Stimulated activated CD8-positive, alpha-beta memory T cell treated with anti-CD3 and anti-CD28 coated beads, Interleukin-2, amount 100 ng/mL, for 1 hour (primary cell): Measurements from ENCODE around the gene ANTXR1.

Experiments
- DNase-seq, 2 donors: peaks; one replicate each; pipeline ENCODE4 v3.0.0-alpha.2; 2020; ENCODE audit warnings: low read depth in 2 of 2

ANTXR1 gene

GRCh38 chr2:69181806-69182427, 168.9 kb downstream of the ANTXR1 start:
- DNase-seq = no peak

DNA sequence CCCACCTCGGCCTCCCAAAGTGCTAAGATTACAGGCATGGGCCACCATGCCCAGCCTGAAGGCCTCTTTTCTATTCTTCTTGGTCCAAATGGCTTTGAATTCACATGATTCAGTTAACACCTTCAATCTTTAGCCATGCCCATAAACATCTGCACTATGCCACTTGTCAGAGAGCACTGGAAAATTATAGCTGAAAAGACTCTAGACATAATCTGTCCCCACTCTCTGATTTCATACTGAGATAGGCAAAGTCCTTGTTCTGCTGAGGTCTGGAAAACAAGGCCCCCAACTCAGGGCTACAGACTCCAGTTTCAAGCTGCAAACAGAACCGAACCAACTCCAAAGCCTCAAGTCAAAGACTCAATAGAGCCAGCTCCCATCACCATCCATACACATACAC, 170.7 kb downstream of the ANTXR1 start:
- DNase-seq = no peak

DNA sequence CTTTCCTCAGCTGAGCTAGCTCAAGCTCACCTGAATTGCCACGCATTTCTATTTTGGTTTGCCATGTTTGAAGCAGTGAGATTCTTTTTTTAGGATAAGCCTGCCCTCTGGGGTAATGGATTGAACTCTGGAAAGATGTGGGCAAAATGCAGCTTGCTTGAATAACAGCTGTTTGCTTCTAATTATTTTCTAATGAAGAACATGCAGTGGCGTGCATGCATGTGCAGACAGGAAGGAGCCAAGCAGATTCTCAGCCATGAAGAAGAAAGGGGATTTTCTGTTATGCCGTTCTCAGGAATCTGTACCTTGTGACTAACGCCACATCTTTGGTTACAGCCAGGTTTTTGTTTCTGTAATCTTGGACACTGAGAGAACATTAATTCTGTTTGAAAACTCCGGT, 171.2 kb downstream of the ANTXR1 start:
- DNase-seq = no peak

GRCh38 chr2:69185807-69186206, 172.8 kb downstream of the ANTXR1 start:
- DNase-seq = no peak

DNA sequence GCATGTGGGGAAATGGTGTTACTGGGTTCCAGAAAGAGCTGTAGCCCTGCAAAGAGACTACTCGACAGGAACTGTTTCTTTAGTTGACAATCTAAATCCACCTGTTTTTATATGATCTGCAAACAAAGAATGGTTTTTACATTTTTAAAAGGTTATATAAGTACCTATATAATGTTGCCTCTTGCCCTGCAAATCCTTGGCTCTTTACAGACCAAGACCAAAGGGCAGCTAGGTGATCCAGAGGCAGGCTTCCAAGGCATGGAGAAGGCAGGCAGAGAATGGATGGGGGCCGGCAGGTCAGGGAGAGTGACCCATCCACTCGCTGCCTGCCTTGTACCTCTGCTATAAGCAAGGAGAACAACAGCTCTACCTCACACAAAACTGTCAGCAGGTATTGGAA, 173.6 kb downstream of the ANTXR1 start:
- DNase-seq = no peak

DNA sequence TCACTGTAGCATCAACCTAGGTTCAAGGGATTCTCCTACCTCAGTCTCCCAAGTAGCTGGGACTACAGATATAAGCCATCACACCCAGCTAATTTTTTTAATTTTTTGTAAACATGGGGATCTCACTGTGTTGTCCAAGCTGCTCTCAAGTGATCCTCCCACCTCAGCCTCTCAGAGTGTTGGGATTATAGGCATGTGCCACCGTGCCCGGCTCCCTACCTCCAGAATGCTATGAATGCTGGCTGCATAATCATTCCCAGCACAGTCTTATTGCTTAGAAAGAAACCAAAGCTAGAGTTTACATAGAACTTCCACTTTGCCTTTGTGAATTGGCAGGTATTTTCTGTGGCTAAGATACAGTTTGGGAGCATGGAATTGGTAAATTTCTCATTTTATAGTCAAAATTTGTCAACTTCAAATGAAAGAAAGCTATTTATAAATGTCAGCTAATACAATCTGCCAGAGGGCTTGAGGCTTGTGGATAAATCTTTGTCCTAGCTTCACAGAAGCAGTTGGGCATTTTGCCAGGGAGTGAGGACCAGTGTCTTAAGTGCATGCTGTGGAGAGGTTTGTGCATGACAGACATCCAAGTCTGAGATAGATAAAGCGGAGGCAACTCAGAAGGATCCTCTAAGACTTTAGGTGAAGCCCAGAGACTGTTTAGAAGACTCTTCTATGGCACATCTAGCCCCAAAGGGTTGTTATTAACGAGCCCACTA, 175.4 kb downstream of the ANTXR1 start:
- DNase-seq = no peak

DNA sequence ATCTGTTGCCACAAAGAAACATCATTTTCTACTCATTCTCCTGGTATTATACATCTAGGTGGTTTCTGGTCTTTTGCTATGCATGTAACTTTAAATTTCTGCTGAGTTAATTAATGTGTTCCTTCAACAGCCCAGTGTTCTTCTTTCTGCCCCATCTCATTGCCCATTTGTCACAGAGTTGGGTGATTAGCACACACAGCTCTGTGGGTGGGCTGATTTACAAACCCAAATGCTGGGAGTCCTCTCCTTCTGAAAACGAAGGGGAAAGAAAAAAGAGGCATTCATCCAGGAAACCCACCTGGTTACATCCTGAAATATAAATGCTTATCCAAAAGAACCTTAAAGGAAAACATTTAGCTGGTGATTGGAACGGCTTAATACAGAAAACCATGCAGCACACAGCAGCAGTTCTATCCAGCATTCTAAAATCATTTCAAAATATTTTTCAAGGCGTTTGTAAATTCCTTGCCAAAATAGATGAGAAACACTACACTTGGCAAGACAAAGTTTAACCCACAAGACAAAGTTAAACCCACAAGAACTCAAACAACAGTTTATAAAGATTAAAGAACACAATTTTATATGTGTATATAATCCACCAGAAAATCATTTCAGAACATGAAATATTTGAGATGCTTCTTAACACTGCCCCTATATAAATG, 177.9 kb downstream of the ANTXR1 start:
- DNase-seq = no peak

DNA sequence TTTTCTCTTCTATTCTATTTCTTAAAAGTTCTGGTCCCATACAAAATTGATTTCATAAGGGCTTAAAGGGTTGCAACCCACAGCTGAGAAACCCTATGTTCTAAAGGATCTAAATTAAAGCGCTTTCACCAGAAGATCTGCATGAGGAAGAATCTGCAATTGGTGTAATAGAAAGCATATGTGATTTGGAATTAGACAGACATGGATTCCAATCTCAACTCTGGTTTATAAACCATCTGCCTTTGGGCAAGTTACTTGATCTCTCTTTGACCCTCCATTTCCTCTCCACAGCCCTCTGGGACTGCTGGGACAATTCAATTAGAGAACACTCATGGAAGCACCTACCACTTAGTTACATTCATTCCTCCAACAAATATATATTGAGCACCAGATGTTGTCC, 178.7 kb downstream of the ANTXR1 start:
- DNase-seq = no peak

DNA sequence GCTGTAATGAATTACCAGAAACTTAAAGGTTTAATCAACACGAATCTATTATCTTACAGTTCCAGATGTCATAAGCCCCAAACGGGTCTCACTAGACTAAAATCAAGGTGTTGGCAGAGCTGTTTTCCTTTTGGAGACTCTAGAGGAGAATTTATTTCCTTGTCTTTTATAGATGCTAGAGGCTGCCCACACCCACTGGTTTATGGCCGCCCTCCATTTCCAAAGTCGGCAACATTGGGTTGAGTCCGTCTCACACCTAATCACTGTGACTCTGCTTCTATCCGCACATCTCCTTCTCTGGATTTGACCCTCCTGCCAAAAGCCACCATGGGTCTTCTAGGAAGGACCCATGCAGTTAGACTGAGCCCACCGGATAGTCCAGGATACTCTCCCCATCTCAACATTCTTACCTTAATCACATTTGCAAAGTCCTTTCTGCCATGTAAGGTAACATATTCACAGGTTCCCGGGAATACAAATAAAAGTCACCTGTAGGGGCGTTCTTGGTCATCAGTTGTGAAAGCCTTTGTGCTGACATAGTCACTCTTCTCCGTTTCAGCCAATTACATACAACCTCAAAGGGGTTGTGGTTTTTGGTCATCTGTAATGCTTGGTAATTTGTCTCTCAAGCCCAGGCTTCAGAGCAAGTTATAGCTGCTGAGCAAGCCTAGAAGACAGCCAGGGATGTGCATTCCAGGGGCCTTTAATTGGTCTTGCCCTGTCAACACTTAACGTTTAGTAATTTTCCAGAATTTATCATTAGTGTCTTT, 179.4 kb downstream of the ANTXR1 start:
- no peak for DNase-seq

DNA sequence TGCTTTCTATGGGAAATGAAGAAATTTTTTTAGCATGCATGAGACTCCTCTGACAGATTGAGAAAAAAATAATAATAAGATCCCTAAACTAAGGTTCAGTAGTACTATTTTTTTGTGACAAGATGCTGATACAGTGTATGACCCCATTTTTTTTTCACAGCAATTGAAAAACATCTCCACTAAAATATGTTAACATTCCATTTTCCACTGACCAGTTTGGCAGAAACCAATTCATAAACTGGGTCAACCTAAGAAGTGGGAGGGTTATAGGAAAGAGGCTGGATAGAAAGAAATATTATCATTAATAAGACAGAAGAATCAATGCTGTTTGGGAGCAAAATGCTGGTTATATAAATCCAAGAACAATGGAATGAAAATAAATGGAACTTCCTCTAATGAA, 182.7 kb downstream of the ANTXR1 start:
- DNase-seq = no peak

- DNase-seq = no peak
Observed at GRCh38 chr2:69196327-69197117, 183.5 kb downstream of the ANTXR1 start.

DNA sequence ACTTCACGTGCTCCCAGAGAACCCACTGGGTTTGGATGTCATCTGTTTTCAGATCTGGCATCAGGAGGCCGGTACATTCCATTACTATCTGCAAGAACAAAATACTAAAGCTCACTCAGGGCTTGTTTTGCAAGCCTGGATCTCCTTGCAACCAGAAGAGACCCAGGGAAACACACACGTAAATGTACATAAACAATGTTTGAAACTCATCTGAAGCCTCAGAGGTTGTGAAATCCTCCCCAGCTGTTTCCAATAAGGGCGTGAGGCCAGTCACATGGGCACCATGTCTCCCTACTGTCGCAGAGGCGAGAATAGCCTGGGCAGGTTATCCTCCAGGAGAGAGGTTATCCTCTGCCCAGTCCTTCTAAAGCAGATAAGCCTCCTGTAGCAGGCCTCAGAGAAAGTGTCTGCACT, 187.1 kb downstream of the ANTXR1 start:
- no peak for DNase-seq

GRCh38 chr2:69201259-69201658, 188.3 kb downstream of the ANTXR1 start:
- no peak for DNase-seq

DNA sequence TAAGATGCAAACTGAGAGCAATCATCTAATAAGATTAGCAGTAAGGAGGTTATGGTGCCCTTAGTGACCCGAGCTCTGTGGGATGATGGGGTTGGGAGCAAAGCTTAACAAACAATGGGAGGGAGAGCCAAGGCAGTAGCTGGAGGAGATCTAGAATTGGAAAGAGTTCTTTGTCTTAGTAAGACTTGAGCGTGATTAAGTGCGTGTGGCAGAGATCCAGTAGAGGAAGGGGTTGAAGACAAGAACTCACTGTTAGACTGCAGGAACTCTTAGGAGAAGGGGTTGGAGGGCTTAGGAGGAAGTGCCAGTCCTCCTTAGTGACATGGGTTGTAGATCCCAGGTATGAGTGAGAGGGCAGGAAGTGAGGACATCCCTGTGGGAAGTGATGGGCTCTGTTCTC, 189.3 kb downstream of the ANTXR1 start:
- no peak for DNase-seq

- DNase-seq = no peak
Observed at GRCh38 chr2:69203166-69203985, 190.4 kb downstream of the ANTXR1 start.

DNA sequence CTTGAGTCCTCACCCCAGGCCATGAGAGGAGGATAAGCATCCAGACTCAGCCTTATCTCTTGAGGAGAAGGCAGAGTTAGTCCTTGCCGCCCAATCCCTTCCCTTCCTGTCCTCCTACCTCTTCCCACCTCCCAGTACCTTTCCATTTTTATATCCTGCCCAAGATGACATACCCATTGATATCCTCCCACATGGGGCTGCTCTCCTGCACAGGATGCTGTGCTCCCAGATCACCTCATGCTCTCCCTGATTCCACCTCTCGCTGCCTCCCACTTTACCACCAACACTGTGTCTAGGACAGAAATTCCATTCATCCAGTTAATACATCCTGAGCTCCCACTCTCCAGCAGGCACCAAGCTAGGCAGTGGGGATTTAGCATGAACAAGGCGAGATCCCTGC, 191.7 kb downstream of the ANTXR1 start:
- DNase-seq = no peak

DNA sequence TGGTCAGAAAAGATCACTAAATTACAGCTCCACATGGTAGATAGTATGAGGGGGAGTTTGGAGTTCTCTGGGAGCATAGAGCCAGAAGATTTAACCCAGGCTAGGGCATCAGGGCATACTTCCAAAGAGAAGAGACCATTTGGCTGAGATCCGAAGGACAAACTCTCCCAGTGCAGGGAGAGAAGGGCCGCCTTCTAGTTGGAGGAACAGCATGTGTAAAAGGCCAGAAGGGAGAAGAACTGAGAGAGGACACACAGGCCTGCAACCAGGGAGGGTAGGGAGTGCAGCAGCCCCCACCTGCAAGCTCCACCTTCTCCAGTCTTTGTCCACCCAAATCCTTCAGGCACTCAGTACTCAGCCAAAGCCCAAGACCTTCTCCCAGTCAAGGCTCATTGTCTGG, 192.1 kb downstream of the ANTXR1 start:
- no peak for DNase-seq

DNA sequence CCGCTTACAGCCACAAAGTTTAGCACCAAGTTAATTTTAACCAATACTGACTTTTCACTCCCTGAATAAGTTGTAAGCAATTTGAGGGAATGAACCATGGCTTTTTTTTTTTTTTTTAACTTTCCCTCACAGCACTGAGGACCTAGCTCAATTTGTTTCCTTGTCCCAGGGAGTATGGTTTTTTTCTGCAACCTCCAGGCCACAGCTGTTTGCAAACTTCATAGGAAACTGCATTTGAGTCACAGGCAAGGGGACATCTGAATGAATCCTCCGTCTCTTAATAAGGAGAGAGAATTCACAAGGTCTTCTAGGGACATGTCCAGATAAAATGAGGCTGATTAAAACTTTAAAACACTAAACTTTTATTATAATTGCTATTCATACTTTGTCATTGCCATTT, 192.5 kb downstream of the ANTXR1 start:
- DNase-seq = no peak

DNA sequence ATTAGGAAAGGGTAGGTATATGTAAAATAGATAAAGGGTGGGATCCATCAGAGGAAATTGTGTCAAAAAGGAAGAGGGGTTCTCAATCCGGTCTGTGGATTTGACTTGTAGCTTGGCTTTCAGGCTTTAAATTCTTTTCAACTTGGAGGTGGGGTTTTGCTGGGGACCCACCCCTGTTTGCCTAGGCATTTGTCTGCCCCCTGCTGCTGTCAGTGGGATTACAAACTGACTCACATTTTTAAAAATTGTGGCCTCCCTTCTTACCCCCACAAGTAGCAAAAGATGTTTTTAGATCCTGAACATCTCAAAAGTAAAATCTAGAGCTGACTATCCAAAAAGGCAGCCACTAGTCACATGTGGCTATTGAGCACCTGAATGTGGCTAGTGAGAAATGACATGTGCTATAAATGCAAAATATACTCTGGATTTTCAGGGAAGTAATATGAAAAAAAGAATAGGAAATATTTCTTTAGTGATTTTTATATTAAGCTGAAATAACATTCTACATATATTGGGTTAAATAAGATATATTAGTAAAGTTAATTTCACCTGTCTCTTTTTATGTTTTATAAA, 195.1 kb downstream of the ANTXR1 start:
- DNase-seq = no peak

GRCh38 chr2:69209482-69209881, 196.5 kb downstream of the ANTXR1 start:
- DNase-seq = no peak
